Rectal smooth muscle tissue (tissue), 1 donor: ENCODE measurements around the gene CDC7.

Experiments
- H3K27ac ChIP-seq: one replicate; pipeline ENCODE4 v1.7.0; 2013; ENCODE audit warnings: low read depth, low read length, inconsistent platforms
- H3K27me3 ChIP-seq: one replicate; pipeline ENCODE4 v1.7.0; 2013; ENCODE audit warnings: low read length; ENCODE audit not compliant: control insufficient read depth, insufficient read depth
- H3K36me3 ChIP-seq: one replicate; pipeline ENCODE4 v1.7.0; 2013; ENCODE audit warnings: low read length; ENCODE audit not compliant: control insufficient read depth, insufficient read depth
- H3K4me1 ChIP-seq: one replicate; pipeline ENCODE4 v1.7.0; 2013; ENCODE audit warnings: low read length; ENCODE audit not compliant: control insufficient read depth, insufficient read depth
- H3K4me3 ChIP-seq: one replicate; pipeline ENCODE4 v1.7.0; 2013; ENCODE audit warnings: low read length
- H3K9ac ChIP-seq: one replicate; pipeline ENCODE4 v1.7.0; 2013; ENCODE audit warnings: low read length

Gene CDC7

DNA sequence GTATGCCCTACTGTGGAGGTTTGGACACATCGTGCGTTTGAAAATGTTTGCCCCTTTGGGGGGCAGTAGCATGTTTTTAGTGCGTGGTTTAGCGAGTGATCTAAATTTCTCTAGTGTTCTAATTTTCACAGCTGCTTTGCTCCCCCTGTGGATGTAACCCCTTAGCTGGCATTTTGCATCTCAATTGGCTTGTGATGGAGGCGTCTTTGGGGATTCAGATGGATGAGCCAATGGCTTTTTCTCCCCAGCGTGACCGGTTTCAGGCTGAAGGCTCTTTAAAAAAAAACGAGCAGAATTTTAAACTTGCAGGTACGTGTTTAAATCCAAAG is 836 bp downstream of the CDC7 start:
- H3K4me3 ChIP-seq, result peak overlapping the region; percentile 82
- H3K9ac ChIP-seq, result no peak overlapping the region
- H3K36me3 ChIP-seq, result no peaks in the 10 kb centered on the region
- no peaks in the 10 kb centered on the region for H3K4me1 ChIP-seq
- H3K27me3 ChIP-seq, result no peaks in the 10 kb centered on the region
- H3K27ac ChIP-seq, result peak overlapping the region; percentile 86

DNA sequence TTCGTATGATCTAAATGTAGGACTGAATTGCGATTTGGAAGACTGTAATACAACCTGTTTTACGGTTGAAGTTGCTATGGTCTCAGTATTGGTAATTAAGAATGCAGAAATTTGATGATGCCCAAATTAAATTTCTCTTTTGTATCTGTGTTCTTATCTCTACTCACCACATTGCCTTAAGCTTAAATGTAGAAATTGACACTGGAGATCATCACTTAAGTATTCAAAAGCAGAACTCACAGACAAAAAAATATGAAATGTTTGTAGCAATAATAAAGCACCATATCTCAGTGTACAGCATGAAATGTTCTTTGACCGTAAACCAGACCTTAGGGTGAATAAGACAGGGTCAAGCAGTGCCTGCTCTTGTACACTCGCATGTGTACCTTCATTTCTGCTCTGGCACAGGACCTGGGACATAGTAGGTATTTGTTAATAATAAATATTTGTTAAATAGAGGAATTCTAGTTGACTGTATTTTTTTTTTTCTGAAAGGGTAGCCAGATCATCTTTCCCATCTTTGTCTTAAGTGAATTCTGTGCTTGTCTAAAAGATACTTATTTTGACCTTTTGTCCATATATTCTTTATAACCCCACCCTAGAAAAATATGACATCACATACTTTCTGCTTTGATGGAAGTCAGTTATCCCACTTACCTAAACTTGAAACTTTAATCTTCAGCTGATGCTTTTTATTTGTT is 1.5 kb downstream of the CDC7 start:
- no peak overlapping the region for H3K9ac ChIP-seq
- H3K36me3 ChIP-seq, result no peaks in the 10 kb centered on the region
- H3K4me1 ChIP-seq, result no peaks in the 10 kb centered on the region
- no peak overlapping the region for H3K27ac ChIP-seq
- H3K27me3 ChIP-seq, result no peaks in the 10 kb centered on the region
- no peak overlapping the region for H3K4me3 ChIP-seq

DNA sequence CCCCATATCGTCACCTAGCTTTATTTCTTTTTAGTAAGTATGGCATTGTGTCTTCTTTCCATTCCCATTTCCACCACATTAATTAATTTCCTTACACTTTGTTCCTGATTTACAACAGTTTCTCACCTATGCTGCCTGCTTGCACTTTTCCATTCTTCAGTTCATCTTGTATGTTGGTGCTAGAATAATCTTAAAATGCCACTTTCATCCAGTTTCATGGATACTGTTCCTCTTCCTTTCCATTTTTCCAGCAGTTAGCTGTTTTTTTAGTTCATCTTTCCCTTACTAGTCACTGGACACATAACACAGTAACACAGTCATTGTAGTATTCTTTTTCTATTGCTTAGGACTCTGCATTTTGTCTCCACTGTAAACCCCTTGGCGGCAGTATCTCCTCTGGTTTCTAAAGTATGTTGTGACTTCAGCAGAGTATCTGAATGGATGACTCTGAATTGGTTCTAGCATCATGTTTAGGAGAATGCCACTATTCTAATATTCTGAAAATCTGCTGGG is 2.1 kb downstream of the CDC7 start:
- H3K9ac ChIP-seq, result no peak overlapping the region
- H3K36me3 ChIP-seq, result no peaks in the 10 kb centered on the region

DNA sequence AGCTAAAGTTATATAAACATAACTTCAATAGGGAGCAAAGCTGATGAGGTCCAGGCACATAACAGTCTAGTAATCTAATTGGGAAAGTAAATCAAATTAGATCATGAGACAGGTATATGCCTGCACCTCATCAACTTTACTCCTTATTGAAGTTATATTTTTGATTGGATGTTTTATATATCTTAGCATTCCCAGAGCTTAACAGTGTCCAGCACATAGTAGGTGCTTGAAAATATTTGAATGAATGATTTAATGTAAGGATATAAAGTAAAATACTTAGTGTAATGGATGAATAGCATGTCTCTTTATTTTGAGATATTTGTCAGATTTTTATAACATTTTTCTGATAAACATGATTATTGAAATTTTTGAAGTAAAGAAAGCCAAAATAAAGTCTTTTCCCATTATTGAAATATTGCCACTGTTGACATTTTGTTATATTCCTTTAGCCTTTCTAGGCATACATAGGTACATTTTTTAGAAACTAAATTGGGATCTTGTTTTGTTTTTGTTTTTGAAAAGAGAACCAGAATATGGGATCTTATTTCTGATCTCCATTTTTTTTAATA is 2.8 kb downstream of the CDC7 start:
- no peaks in the 10 kb centered on the region for H3K36me3 ChIP-seq
- no peak overlapping the region for H3K9ac ChIP-seq
- no peak overlapping the region for H3K4me3 ChIP-seq
- no peak overlapping the region for H3K27ac ChIP-seq
- no peaks in the 10 kb centered on the region for H3K4me1 ChIP-seq
- H3K27me3 ChIP-seq, result no peaks in the 10 kb centered on the region

More for the DNA sequence above, 2.1 kb downstream of the CDC7 start:
- Histone ChIP-seq H3K4me1 (no peaks in the 10 kb centered on the region), H3K27ac (no peak overlapping the region), H3K27me3 (no peaks in the 10 kb centered on the region), H3K4me3 (no peak overlapping the region)

DNA sequence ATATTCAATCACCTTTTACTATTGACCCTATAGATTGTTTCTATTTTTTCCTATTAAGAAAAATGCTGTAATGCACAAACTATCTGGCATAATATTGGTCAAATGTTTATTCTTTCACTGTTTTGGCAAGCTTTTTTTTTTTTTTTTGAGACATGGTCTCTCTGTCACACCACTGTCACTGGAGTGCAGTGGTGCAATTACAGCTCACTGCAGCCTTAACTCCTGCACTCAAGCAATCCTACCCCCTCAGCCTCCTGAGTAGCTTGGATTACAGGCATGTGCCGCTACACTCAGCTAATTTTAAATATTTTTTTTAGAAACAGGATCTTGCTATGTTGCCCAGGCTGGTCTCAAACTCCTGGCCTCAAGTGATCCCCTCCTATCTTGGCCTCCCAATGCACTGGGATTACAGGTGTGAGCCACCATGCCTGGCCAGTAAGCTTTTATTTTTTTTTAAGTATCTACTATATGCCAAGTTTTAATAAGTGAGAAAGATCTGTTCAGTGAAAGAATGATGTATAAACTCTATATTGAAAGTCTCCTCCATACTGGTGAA is 3.4 kb downstream of the CDC7 start:
- H3K4me1 ChIP-seq, result no peaks in the 10 kb centered on the region
- H3K9ac ChIP-seq, result no peak overlapping the region
- H3K27ac ChIP-seq, result no peak overlapping the region
- H3K4me3 ChIP-seq, result no peak overlapping the region
- no peaks in the 10 kb centered on the region for H3K36me3 ChIP-seq
- H3K27me3 ChIP-seq, result no peaks in the 10 kb centered on the region

DNA sequence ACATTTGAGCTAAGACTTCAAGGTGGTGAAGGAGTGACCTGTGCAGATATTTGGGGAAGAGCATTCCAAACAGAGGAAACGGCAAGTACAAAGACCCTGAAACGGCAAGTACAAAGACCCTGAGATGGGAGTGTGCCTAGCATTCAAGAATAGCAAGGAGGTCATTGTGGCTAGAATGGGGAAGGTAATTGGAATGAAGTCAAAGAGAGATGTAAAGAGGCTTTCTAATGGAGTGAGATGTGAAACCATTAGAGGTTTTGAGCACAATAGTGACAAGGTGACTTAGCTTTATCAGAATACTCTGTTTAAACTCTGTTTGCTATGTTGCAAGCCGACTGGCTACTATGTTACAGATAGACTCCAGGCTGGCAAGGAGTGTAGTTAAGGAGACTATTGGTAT is 4.4 kb downstream of the CDC7 start:
- no peak overlapping the region for H3K27ac ChIP-seq
- H3K9ac ChIP-seq, result no peak overlapping the region
- no peaks in the 10 kb centered on the region for H3K4me1 ChIP-seq

DNA sequence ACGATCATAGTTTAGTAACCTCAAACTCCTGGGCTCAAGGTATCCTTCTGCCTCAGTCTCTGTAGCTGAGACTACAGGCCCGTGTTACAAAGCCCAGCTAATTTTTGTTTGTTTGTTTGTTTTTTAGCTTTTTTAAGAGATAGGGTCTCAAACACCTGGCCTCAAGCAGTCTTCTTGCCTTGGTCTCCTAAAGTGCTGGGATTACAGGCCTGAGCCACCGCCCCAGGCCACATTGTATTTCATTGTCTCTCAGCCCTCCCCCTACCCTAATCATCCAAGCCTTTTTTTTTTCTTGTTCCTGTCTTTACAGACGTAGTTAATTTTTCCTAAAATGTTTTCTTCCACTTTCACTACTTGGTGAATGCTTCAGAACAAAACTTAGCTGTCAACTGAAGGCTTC is 5.4 kb downstream of the CDC7 start:
- Histone ChIP-seq H3K36me3 (no peaks in the 10 kb centered on the region), H3K27me3 (no peaks in the 10 kb centered on the region), H3K4me1 (no peaks in the 10 kb centered on the region), H3K9ac (no peak overlapping the region), H3K4me3 (no peak overlapping the region), H3K27ac (no peak overlapping the region)

More for the DNA sequence above, 4.4 kb downstream of the CDC7 start:
- Histone ChIP-seq H3K27me3 (no peaks in the 10 kb centered on the region), H3K36me3 (no peaks in the 10 kb centered on the region), H3K4me3 (no peak overlapping the region)

DNA sequence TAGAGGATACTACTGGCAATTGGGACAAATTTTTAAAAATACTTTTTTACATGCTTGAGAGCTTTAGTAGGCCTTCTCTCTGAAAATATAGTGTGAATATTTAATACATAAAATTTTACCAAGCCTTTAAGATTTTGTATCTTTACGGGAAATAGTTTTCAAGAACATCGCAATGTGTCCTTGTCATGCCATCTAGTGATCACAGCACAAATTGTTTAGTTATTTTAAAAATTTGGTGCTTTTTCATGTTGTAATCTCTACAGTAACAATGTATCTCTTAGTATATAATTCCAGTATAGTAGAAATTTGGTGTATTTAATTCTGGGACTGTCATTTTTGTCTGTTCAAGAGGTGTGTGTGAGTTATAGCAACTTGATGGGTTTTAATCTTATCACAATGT is 6.7 kb downstream of the CDC7 start:
- Histone ChIP-seq H3K4me3 (no peak overlapping the region), H3K9ac (no peak overlapping the region), H3K4me1 (no peaks in the 10 kb centered on the region), H3K27ac (no peak overlapping the region), H3K36me3 (no peaks in the 10 kb centered on the region), H3K27me3 (no peaks in the 10 kb centered on the region)

DNA sequence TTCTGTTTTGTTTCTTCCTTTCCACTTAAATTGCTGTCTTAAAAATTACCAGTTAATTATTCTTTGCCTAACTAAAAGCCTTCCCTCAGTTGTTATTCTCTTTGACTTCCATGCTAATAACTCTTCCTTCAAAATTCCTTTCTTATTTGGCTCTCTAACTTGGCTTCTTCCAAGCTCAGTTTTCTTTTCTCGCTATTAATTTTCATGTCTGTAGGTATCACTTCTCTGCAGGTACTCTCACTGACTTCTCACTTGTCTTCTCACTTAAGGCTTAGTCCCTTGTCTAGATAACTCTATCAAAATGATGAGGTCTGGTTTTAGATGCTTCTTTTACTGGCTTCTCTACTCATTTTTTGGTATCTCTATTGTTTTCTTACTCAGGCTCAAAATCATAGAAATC is 10.1 kb downstream of the CDC7 start:
- no peak overlapping the region for H3K4me3 ChIP-seq

DNA sequence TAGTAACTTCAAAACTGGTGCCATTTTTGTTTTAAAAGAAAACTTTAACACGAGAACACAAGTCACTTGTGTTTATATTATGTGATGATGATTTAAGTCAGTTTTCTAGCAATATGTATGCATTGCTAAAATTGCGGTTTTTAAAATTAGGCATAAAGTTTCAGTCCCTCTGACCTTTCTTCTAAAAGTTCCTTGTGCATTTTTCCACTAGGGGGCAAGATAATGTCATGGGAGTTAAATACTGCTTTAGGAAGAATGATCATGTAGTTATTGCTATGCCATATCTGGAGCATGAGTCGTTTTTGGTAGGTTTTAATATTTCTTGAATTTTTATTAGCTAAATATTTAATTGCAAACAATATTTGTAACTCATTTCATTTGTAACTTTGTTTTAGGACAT is 10.7 kb downstream of the CDC7 start:
- no peak overlapping the region for H3K4me3 ChIP-seq
- no peaks in the 10 kb centered on the region for H3K36me3 ChIP-seq
- no peak overlapping the region for H3K27ac ChIP-seq
- H3K27me3 ChIP-seq, result no peaks in the 10 kb centered on the region
- H3K9ac ChIP-seq, result no peak overlapping the region
- H3K4me1 ChIP-seq, result peaks cover 3% of the 10 kb centered on the region

More for the DNA sequence above, 10.1 kb downstream of the CDC7 start:
- Histone ChIP-seq H3K27me3 (no peaks in the 10 kb centered on the region), H3K4me1 (peaks cover 3% of the 10 kb centered on the region), H3K36me3 (no peaks in the 10 kb centered on the region), H3K9ac (no peak overlapping the region), H3K27ac (no peak overlapping the region)

DNA sequence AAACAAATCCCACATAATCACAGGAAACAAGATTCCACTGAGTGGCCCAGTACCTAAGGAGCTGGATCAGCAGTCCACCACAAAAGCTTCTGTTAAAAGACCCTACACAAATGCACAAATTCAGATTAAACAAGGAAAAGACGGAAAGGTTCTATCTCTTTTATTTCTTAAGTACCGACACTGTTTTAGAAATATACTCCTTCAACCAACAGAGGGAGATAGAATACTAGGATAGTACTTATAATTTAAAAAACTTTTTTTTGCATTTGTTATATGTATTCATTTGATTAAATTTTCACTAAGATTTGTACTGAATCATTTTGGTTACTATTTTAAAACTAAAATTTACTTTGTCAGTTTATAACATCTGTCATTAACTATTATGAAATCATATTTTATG is 12.5 kb downstream of the CDC7 start:
- Histone ChIP-seq H3K4me3 (no peak overlapping the region), H3K9ac (no peak overlapping the region), H3K36me3 (no peaks in the 10 kb centered on the region), H3K4me1 (peaks cover 3% of the 10 kb centered on the region), H3K27me3 (no peaks in the 10 kb centered on the region), H3K27ac (no peak overlapping the region)

DNA sequence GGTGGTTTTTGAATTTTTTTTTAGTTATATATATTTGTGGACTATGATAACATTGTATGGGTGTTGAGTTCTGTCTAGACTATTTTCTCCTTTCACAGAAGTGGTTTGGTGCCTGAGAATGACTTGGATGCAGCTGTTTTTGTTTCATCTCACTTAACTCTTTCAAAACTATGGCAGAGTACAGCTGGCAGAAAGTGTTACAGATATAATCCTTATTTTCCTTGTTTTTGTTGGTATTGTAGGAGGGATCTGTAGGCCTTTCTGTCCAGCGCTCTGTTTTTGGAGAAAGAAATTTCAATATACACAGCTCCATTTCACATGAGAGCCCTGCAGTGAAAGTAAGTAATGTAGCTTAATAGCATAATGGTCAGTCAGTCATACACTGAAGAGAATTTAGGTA is 13.1 kb downstream of the CDC7 start:
- no peak overlapping the region for H3K4me3 ChIP-seq
- no peak overlapping the region for H3K27ac ChIP-seq
- no peak overlapping the region for H3K9ac ChIP-seq
- no peaks in the 10 kb centered on the region for H3K27me3 ChIP-seq
- peaks cover 3% of the 10 kb centered on the region for H3K4me1 ChIP-seq
- H3K36me3 ChIP-seq, result no peaks in the 10 kb centered on the region

DNA sequence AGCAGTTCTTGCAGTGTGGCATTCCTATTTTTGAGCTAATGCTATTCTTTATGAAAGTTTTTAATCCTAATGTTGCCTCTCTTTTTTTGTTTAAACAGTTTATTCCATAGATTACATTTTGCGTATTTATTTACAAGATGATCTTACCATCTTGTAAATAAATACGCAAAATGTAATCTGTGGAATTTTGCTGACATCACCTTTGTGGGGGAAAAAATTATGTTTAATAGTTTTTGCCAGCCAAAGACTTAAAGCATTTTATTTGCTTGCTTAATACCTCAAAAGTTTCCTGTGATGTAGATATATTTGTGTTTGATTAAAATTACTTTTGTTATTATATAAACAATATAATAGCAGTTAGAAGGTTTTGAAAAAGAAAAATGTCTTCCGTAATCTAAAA is 15.3 kb downstream of the CDC7 start:
- H3K27ac ChIP-seq, result no peak overlapping the region
- H3K4me3 ChIP-seq, result no peak overlapping the region
- peaks cover 5% of the 10 kb centered on the region for H3K4me1 ChIP-seq
- no peaks in the 10 kb centered on the region for H3K36me3 ChIP-seq
- H3K9ac ChIP-seq, result no peak overlapping the region
- H3K27me3 ChIP-seq, result no peaks in the 10 kb centered on the region
